Thoracic aorta (tissue), 2 donors: ENCODE results near the gene TNP1. TPM values are rescaled to one million over a fixed set of nuclear protein-coding genes. Genes with fewer than 3 reads are reported as not detected.

Experiments used
- ATAC-seq: fragments of 150-250 bp; one replicate; pipeline ENCODE4 v1.8.0; 2017; ENCODE audit warnings: low read depth; ENCODE audit not compliant: insufficient number of reproducible peaks, low FRiP score
- DNase-seq: peaks from one replicate; pipeline ENCODE4 v3.0.0-alpha.2; 2020; ENCODE audit warnings: low spot score
- H3K27ac ChIP-seq, 2 donors: fragments of 200-600 bp; sonication (generic); 1 replicate in 1 of 2; 2 replicates in 1 of 2; pipeline ENCODE4 v1.5.1; 2016; ENCODE audit warnings: mild to moderate bottlenecking in 2 of 2, moderate library complexity in 2 of 2
- H3K27me3 ChIP-seq: fragments of 200-600 bp; sonication (generic); replicated peaks from 2 replicates; pipeline ENCODE4 v1.6.0; 2016; ENCODE audit warnings: mild to moderate bottlenecking; ENCODE audit not compliant: insufficient read depth
- H3K36me3 ChIP-seq: fragments of 200-600 bp; sonication (generic); one replicate; pipeline ENCODE4 v1.5.1; 2016
- H3K4me1 ChIP-seq, 2 donors: fragments of 200-600 bp; sonication (generic); 1 replicate in 1 of 2; 2 replicates in 1 of 2; pipeline versions ENCODE4 v1.5.1 to v1.6.0; 2016; ENCODE audit warnings: low read depth in 2 of 2, mild to moderate bottlenecking in 1 of 2; ENCODE audit not compliant: control insufficient read depth in 1 of 2
- H3K4me3 ChIP-seq: fragments of 200-600 bp; sonication (generic); 2 replicates; pipeline ENCODE4 v1.5.1; 2016; ENCODE audit warnings: mild to moderate bottlenecking
- H3K9me3 ChIP-seq: fragments of 200-600 bp; sonication (generic); 2 replicates; pipeline ENCODE4 v1.5.1; 2016
- total RNA-seq, 2 donors: library from RNA; depleted of rRNA; stranded (reverse); fragments of >200 nt; gene quantifications; one replicate each; pipeline versions ENCODE4 v1.1.0 to v1.2.3, GENCODE V29; 2016
- TF ChIP-seq, protein P1 (sequence below): fragments of 200-600 bp; sonication (generic); IDR thresholded peaks from one replicate; pipeline ENCODE4 v1.5.1; 2019; ENCODE audit warnings: antibody characterized with exemption

TNP1 gene
- total RNA-seq, 2 donors from 2014 or later: not detected

DNA sequence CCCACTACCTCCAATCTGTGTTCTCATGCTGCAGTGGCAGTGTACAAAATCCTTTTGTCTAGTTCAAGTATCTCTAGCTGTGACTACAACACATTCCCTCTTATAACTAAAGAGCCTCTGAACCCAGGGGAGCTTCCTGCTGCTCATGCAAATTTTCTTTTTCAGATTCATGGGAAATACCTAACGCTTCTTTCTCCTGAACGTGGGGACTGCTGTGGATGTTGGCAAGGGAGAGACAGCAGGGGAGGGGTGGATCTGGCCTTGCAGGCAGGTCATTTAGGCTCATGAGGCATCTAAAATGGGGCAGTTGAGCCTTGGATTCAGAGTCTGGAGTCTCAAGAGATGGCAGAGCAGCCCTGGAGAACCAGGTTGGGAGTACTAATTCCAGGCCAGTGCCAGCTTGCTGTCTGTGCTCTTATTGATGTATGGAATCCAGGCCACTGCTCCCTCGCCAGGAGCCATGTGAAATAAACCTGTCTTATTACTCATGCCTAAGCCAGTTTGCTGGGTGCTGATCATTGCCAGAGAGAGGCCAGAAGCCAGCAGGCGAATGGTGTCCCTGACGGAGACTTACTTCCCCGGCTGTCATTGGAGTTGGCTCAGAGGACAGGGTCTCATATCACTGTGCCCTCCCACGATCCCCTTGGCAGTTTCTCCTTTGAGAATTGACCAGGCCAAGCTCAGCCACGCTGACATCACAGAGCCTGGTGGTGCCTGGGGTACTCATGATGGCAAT lies 29.2 kb upstream of the TNP1 start:
- TF ChIP-seq, protein P1, sequence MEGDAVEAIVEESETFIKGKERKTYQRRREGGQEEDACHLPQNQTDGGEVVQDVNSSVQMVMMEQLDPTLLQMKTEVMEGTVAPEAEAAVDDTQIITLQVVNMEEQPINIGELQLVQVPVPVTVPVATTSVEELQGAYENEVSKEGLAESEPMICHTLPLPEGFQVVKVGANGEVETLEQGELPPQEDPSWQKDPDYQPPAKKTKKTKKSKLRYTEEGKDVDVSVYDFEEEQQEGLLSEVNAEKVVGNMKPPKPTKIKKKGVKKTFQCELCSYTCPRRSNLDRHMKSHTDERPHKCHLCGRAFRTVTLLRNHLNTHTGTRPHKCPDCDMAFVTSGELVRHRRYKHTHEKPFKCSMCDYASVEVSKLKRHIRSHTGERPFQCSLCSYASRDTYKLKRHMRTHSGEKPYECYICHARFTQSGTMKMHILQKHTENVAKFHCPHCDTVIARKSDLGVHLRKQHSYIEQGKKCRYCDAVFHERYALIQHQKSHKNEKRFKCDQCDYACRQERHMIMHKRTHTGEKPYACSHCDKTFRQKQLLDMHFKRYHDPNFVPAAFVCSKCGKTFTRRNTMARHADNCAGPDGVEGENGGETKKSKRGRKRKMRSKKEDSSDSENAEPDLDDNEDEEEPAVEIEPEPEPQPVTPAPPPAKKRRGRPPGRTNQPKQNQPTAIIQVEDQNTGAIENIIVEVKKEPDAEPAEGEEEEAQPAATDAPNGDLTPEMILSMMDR: no peak
- peaks cover 4 to 20% of the 10 kb centered on the region in 2 donors for H3K4me1 ChIP-seq
- peak; percentile 40 for DNase-seq
- H3K4me3 ChIP-seq: no peak overlapping the region
- no peaks in the 10 kb centered on the region for H3K9me3 ChIP-seq
- no peaks in the 10 kb centered on the region for H3K27me3 ChIP-seq
- peak overlapping the region; percentile 28 to 41 for H3K27ac ChIP-seq
- no peaks in the 10 kb centered on the region for H3K36me3 ChIP-seq
- ATAC-seq: peak; percentile 30

DNA sequence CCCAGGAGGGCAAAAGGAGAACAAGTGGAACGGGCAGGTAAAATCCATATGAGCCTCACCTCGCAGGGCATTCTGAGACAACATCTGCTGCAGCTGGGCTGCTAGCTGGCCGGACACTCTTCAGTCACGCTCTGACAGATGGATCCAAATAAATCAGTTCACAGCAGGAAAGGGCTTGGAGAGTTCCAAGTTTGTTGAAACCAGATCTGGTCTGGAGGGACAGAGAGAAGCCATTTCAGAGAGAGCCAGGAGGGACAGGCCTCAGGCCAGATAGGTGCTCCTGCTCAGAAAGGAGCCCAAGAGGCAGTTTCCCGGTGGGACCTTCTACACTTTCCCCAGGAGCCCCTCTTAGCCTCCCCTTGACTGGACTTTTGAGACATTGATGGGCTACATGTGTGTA lies 28.2 kb upstream of the TNP1 start:
- Histone ChIP-seq H3K27ac (no peak overlapping the region), H3K4me1 (peaks cover 9 to 30% of the 10 kb centered on the region in 2 donors), H3K4me3 (no peak overlapping the region), H3K9me3 (no peaks in the 10 kb centered on the region), H3K27me3 (no peaks in the 10 kb centered on the region), H3K36me3 (no peaks in the 10 kb centered on the region)
- DNase-seq: no peak
- ATAC-seq: no peak
- TF ChIP-seq, protein P1: no peak

- H3K9me3 ChIP-seq: no peaks in the 10 kb centered on the region
- no peak overlapping the region for H3K27ac ChIP-seq
- H3K4me3 ChIP-seq: no peak overlapping the region
- TF ChIP-seq, protein P1: no peak
- no peak for DNase-seq
- no peak for ATAC-seq
- peaks cover 10 to 38% of the 10 kb centered on the region in 2 donors for H3K4me1 ChIP-seq
- no peaks in the 10 kb centered on the region for H3K36me3 ChIP-seq
- no peaks in the 10 kb centered on the region for H3K27me3 ChIP-seq
Measured at GRCh38 chr2:216887138-216887537, 27.3 kb upstream of the TNP1 start.

GRCh38 chr2:216885117-216885553 lies 25.3 kb upstream of the TNP1 start:
- H3K4me3 ChIP-seq: no peak overlapping the region

GRCh38 chr2:216884347-216884746 lies 24.5 kb upstream of the TNP1 start:
- Histone ChIP-seq H3K9me3 (no peaks in the 10 kb centered on the region), H3K4me3 (no peak overlapping the region), H3K4me1 (peaks cover 10 to 53% of the 10 kb centered on the region in 2 donors), H3K36me3 (no peaks in the 10 kb centered on the region), H3K27ac (peak overlapping the region; percentile 4 to 6), H3K27me3 (no peaks in the 10 kb centered on the region)
- TF ChIP-seq, protein P1: no peak
- DNase-seq: no peak
- no peak for ATAC-seq

More at GRCh38 chr2:216885117-216885553, 25.3 kb upstream of the TNP1 start:
- no peaks in the 10 kb centered on the region for H3K27me3 ChIP-seq
- TF ChIP-seq, protein P1: no peak
- H3K4me1 ChIP-seq: peaks cover 10 to 55% of the 10 kb centered on the region in 2 donors
- H3K27ac ChIP-seq: no peak overlapping the region
- ATAC-seq: no peak
- H3K9me3 ChIP-seq: no peaks in the 10 kb centered on the region
- DNase-seq: no peak
- H3K36me3 ChIP-seq: no peaks in the 10 kb centered on the region
